H1 (cell line): Measurements from ENCODE around the gene ACAP3. TPM values are rescaled to one million over a fixed set of nuclear protein-coding genes. Genes with fewer than 3 reads are reported as not detected.

Experiments
- CTCF ChIA-PET: fragments of 300-600 bp; sonication (Branson Sonifier 250); formaldehyde crosslinking; loops from one replicate; lab custom pipeline; 2021; ENCODE audit not compliant: partially characterized antibody; lab: Charles Lee
- POLR2A ChIA-PET: fragments of 300-600 bp; sonication (Branson Sonifier 250); formaldehyde crosslinking; loops from one replicate; lab custom pipeline; 2021; ENCODE audit warnings: inconsistent platforms; ENCODE audit not compliant: partially characterized antibody; lab: Charles Lee
- DNase-seq, 2 experiments: peaks; one replicate each; pipeline versions ENCODE4 v3.0.0 to v3.0.0-alpha.2; 2010 to 2022; ENCODE audit warnings: low spot score in 2 of 2, low read depth in 1 of 2, mixed read lengths in 1 of 2
- FAIRE-seq: peaks from 2 replicates; lab custom pipeline; 2011; peaks lifted over from hg19 to GRCh38; lab: Jason Lieb, UNC
- H2AFZ ChIP-seq: 2 replicates; pipeline ENCODE4 v1.8.1; 2012; ENCODE audit warnings: low read length, inconsistent platforms
- H2AK5ac ChIP-seq: 2 replicates; pipeline ENCODE4 v1.6.1; 2013; ENCODE audit warnings: low read depth, low read length
- H2BK120ac ChIP-seq: replicated peaks from 2 replicates; pipeline ENCODE3; 2013; ENCODE audit warnings: low read depth, low read length, inconsistent platforms
- H2BK12ac ChIP-seq: 2 replicates; pipeline ENCODE4 v1.6.1; 2013; ENCODE audit warnings: low read depth, low read length
- H2BK15ac ChIP-seq: 2 replicates; pipeline ENCODE4 v1.6.1; 2013; ENCODE audit warnings: low read length
- H2BK20ac ChIP-seq: 2 replicates; pipeline ENCODE4 v1.6.1; 2013; ENCODE audit warnings: low read length
- H2BK5ac ChIP-seq: 2 replicates; pipeline ENCODE4 v1.6.1; 2013; ENCODE audit warnings: low read depth, low read length
- H3K14ac ChIP-seq: 2 replicates; pipeline ENCODE4 v1.6.1; 2013; ENCODE audit warnings: inconsistent platforms; ENCODE audit not compliant: insufficient read length
- H3K18ac ChIP-seq: 2 replicates; pipeline ENCODE4 v1.6.1; 2013; ENCODE audit warnings: low read length; ENCODE audit errors: extremely low read depth
- H3K23ac ChIP-seq: 2 replicates; pipeline ENCODE4 v1.6.1; 2013; ENCODE audit warnings: inconsistent platforms; ENCODE audit not compliant: insufficient read length
- H3K23me2 ChIP-seq: 2 replicates; pipeline ENCODE4 v1.6.1; 2013; ENCODE audit warnings: low read depth, low read length
- H3K27ac ChIP-seq: 2 replicates; pipeline ENCODE4 v1.6.1; 2011; ENCODE audit warnings: low read depth, low read length, inconsistent platforms
- H3K27me3 ChIP-seq, 4 experiments: replicated peaks in 1 of 4; 1 replicate in 1 of 4; 2 replicates in 3 of 4; pipeline versions ENCODE4 v1.6.1 to v1.8.1; 2011 to 2013; ENCODE audit warnings: low read length in 3 of 4, mild to moderate bottlenecking in 3 of 4, inconsistent platforms in 2 of 4, mixed read lengths in 2 of 4, moderate library complexity in 1 of 4; ENCODE audit not compliant: control insufficient read depth in 3 of 4, insufficient read depth in 3 of 4; ENCODE audit errors: extremely low read depth in 1 of 4
- H3K36me3 ChIP-seq, 4 experiments: 2 replicates each; pipeline versions ENCODE4 v1.6.1 to v1.8.1; 2011 to 2013; ENCODE audit warnings: mild to moderate bottlenecking in 4 of 4, low read length in 3 of 4, moderate library complexity in 2 of 4, control low read depth in 1 of 4, inconsistent platforms in 1 of 4; ENCODE audit not compliant: insufficient read depth in 4 of 4, control insufficient read depth in 2 of 4
- H3K4ac ChIP-seq: replicated peaks from 2 replicates; pipeline ENCODE3; 2013; ENCODE audit warnings: low read length, low read depth, mixed read lengths, inconsistent platforms; ENCODE audit not compliant: insufficient read length
- H3K4me1 ChIP-seq, 4 experiments: replicated peaks in 1 of 4; 1 replicate in 1 of 4; 2 replicates in 3 of 4; pipeline versions ENCODE4 v1.6.1 to v1.8.1; 2011 to 2013; ENCODE audit warnings: low read length in 3 of 4, inconsistent platforms in 2 of 4, mixed read lengths in 1 of 4; ENCODE audit not compliant: insufficient read depth in 4 of 4, control insufficient read depth in 3 of 4
- H3K4me2 ChIP-seq, 2 experiments: 2 replicates each; pipeline versions ENCODE4 v1.6.1 to v1.8.1; 2011 to 2013; ENCODE audit warnings: low read depth in 2 of 2, low read length in 2 of 2, control low read depth in 1 of 2, inconsistent platforms in 1 of 2, mild to moderate bottlenecking in 1 of 2; ENCODE audit not compliant: insufficient read depth in 1 of 2
- H3K4me3 ChIP-seq, 4 experiments: fragments of 200-600, 300-600 bp in 1 of 4; sonication (generic), shearing (Covaris generic), sonication (Bioruptor Twin) in 1 of 4; 2 replicates each; pipeline versions ENCODE4 v1.5.1 to v1.8.1; 2011 to 2016; ENCODE audit warnings: low read length in 4 of 4, low read depth in 3 of 4, control low read depth in 2 of 4, inconsistent platforms in 2 of 4, mild to moderate bottlenecking in 2 of 4, mixed read lengths in 1 of 4, moderate library complexity in 1 of 4; ENCODE audit not compliant: insufficient read depth in 2 of 4; ENCODE audit errors: extremely low read depth in 1 of 4
- H3K56ac ChIP-seq: replicated peaks from 2 replicates; pipeline ENCODE3; 2013; ENCODE audit warnings: low read depth, mild to moderate bottlenecking, mixed read lengths, low read length, inconsistent platforms; ENCODE audit not compliant: insufficient read length
- H3K79me1 ChIP-seq: 2 replicates; pipeline ENCODE4 v1.6.1; 2013; ENCODE audit warnings: low read depth, low read length, control low read depth
- H3K79me2 ChIP-seq, 2 experiments: 2 replicates each; pipeline versions ENCODE4 v1.6.1 to v1.8.1; 2012 to 2013; ENCODE audit warnings: low read length in 2 of 2, mild to moderate bottlenecking in 2 of 2, inconsistent platforms in 1 of 2; ENCODE audit not compliant: insufficient read depth in 2 of 2, control insufficient read depth in 1 of 2
- H3K9ac ChIP-seq, 4 experiments: replicated peaks in 1 of 4; 1 replicate in 1 of 4; 2 replicates in 3 of 4; pipeline versions ENCODE4 v1.6.1 to v1.8.1; 2011 to 2013; ENCODE audit warnings: low read depth in 3 of 4, low read length in 3 of 4, control low read depth in 2 of 4, mild to moderate bottlenecking in 2 of 4, moderate library complexity in 2 of 4, inconsistent platforms in 1 of 4; ENCODE audit errors: extremely low read depth in 1 of 4
- H3K9me3 ChIP-seq, 2 experiments: 2 replicates each; pipeline versions ENCODE4 v1.6.1 to v1.8.1; 2012 to 2013; ENCODE audit warnings: mild to moderate bottlenecking in 2 of 2, moderate library complexity in 2 of 2, control low read depth in 1 of 2, inconsistent platforms in 1 of 2, low read depth in 1 of 2, low read length in 1 of 2, mixed read lengths in 1 of 2; ENCODE audit not compliant: insufficient read depth in 2 of 2
- H4K20me1 ChIP-seq, 2 experiments: replicated peaks in 1 of 2; 2 replicates each; pipeline versions ENCODE3 to v1.8.1; 2011 to 2013; ENCODE audit warnings: inconsistent platforms in 2 of 2, low read length in 2 of 2, mild to moderate bottlenecking in 1 of 2; ENCODE audit not compliant: insufficient read depth in 2 of 2, control insufficient read depth in 1 of 2
- H4K5ac ChIP-seq: 2 replicates; pipeline ENCODE4 v1.6.1; 2013; ENCODE audit warnings: low read length, low read depth, mixed read lengths, inconsistent platforms; ENCODE audit not compliant: insufficient read length
- H4K8ac ChIP-seq: 2 replicates; pipeline ENCODE4 v1.8.0; 2013; ENCODE audit warnings: mild to moderate bottlenecking, moderate library complexity, low read length, inconsistent platforms; ENCODE audit not compliant: insufficient read depth; ENCODE audit errors: extremely low read depth
- H4K91ac ChIP-seq: replicated peaks from 2 replicates; pipeline ENCODE3; 2013; ENCODE audit warnings: low read length, mixed read lengths, inconsistent platforms; ENCODE audit not compliant: insufficient read length
- CEBPB ChIP-seq: IDR thresholded peaks from 2 replicates; pipeline ENCODE4 v1.6.1; 2012; ENCODE audit warnings: low read depth, low read length
- KDM4A ChIP-seq: IDR thresholded peaks from one replicate; pipeline ENCODE4 v1.7.1; 2012; ENCODE audit warnings: low read depth, mild to moderate bottlenecking, moderate library complexity, low read length, inconsistent platforms; ENCODE audit not compliant: severe bottlenecking
- RFX5 ChIP-seq: IDR thresholded peaks from 2 replicates; pipeline ENCODE4 v1.6.1; 2011; ENCODE audit warnings: low read depth, low read length, improper control_type of control experiment, borderline replicate concordance
- SIN3A ChIP-seq, 2 experiments: IDR thresholded peaks in 1 of 2; conservative IDR thresholded peaks in 1 of 2; 2 replicates each; pipeline ENCODE4 v1.6.1; 2011 to 2012; ENCODE audit warnings: low read length in 2 of 2, improper control_type of control experiment in 1 of 2, low read depth in 1 of 2, mild to moderate bottlenecking in 1 of 2
- YY1 ChIP-seq: IDR thresholded peaks from 2 replicates; pipeline ENCODE4 v1.6.1; 2011; ENCODE audit warnings: low read depth, mild to moderate bottlenecking, low read length
- WGBS, 2 experiments: shearing (Covaris generic) in 1 of 2; methylation state at CpG; one replicate each; pipeline versions ENCODE4 v1.1.6 to v1.1.7; 2013 to 2015; ENCODE audit warnings: low lambda C conversion rate in 2 of 2, mixed read lengths in 2 of 2, inconsistent platforms in 1 of 2, low coverage in 1 of 2, missing lambda C conversion rate in 1 of 2; ENCODE audit not compliant: insufficient replicate concordance in 2 of 2, insufficient coverage in 1 of 2, insufficient read length in 1 of 2; ENCODE audit errors: extremely low coverage in 1 of 2, missing lambda C conversion rate in 1 of 2; 5-methylcytosine and 5-hydroxymethylcytosine counted together
- polyA plus RNA-seq, 7 experiments: library from polyadenylated mRNA; depleted of rRNA in 3 of 7; stranded (reverse) in 5 of 7; unstranded in 2 of 7; fragments of >200 nt in 5 of 7; fragments of 200-250 nt in 2 of 7; gene quantifications; 1 replicate in 5 of 7; 2 replicates in 1 of 7; 4 replicates in 1 of 7; pipeline versions ENCODE4 v1.2.1 to v1.2.3, GENCODE V29; 2011 to 2013; ENCODE audit warnings: missing spikeins in 2 of 7, mixed read lengths in 2 of 7
- total RNA-seq: library from RNA; stranded (reverse); fragmentation: NEBNext Ultra II Directional; extraction: Animal tissue kit (Norgen Biotek cat#: 25700); gene quantifications from 2 replicates; pipeline ENCODE4 v1.2.1, GENCODE V29; 2021
- TF ChIP-seq, protein P1 (sequence below): IDR thresholded peaks from 2 replicates; pipeline ENCODE4 v1.6.1; 2012; ENCODE audit warnings: inconsistent platforms

ACAP3 gene
- total and polyA plus RNA-seq, 2 of the 8 experiments (the other 6 are each of a cell fraction or from before 2014, with no cell fraction given), result 14.8 to 28.3 TPM

DNA sequence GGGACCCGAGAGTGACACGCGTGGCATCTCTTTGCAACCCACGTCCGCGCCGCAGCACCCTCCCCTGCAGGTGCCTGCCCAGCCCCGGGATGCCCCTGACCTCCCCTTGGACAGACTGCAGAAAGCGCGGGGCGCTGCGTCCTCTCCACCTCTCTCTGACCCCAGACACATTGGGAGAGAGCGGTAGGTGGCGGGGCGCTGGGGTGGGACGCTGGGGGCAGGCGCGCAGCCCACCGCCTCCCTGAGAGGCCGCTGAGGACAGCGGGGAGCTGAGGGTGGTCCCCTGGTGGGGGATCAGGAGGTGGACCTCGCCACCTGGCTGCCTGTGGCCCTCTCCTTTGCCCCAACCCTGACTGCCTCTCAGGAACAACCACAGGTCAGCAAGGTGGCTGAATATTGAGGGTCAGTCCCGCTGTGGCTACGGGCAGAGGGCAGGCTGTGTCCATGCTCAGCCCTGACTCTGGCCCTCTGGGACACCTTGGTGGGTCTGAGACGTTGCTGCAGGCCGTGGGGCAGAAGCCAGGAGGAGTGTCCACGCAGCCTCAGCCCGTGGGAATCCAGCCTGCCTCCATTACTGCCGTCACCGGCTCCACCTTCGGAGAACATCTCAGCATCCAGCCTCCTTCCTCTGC is 33.3 kb downstream of the ACAP3 start:
- Histone ChIP-seq H3K4me2 (peak overlapping the region; percentile 81 to 83), H3K9me3 (no peaks in the 10 kb centered on the region), H2BK20ac (no peak overlapping the region), H3K14ac (no peak overlapping the region), H4K5ac (no peak overlapping the region), H3K79me2 (peaks cover 12 to 40% of the 10 kb centered on the region in 2 experiments; a peak in 3 of 4 replicates)
- FAIRE-seq (no peak), DNase-seq (no peak)
- TF ChIP-seq YY1 (no peak), RFX5 (no peak), SIN3A (conservative IDR thresholded peaks at IDR 0.05 in 1 of 2, IDR thresholded peaks at IDR 0.05 in 1 of 2; ENCODE audit: low read depth in 1 of 2, low read length in 2 of 2) (peak in 1 of 2 experiments; percentile 10; a peak in 1 of 4 replicates), CEBPB (no peak), KDM4A (peak; percentile 35)
- TF ChIP-seq, protein P1, sequence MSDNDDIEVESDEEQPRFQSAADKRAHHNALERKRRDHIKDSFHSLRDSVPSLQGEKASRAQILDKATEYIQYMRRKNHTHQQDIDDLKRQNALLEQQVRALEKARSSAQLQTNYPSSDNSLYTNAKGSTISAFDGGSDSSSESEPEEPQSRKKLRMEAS, result 0 out of 2 replicates have a peak, but pooled peaks have one; percentile 1
- TF ChIP-seq, all 59 proteins: peak for 3
- peak overlapping the region; percentile 54 for H4K8ac ChIP-seq
- H3K79me1 ChIP-seq, result peaks cover 19% of the 10 kb centered on the region
- no peak overlapping the region for H3K27ac ChIP-seq
- H3K23ac ChIP-seq, result no peak overlapping the region
- POLR2A ChIA-PET, result interaction anchor here (0.7 to 3.0 kb wide), 5 partner anchors 11 to 130 kb away, joined by 3 to 12 read pairs (median 5); no protein-coding TSS in a partner anchor
- peaks cover 12% of the 10 kb centered on the region; the same call in 1 of the 2 replicates for H3K23me2 ChIP-seq
- H3K36me3 ChIP-seq, result no peaks in the 10 kb centered on the region
- H4K91ac ChIP-seq, result peak overlapping the region; percentile 22
- H3K4ac ChIP-seq, result peak overlapping the region; percentile 75
- no peaks in the 10 kb centered on the region; a peak in 1 of 7 replicates for H3K27me3 ChIP-seq
- 0 out of 2 replicates have a peak overlapping the region, but pooled peaks have one; percentile 7 for H2BK15ac ChIP-seq
- peak overlapping the region; percentile 37 to 99 (median 48) for H3K4me3 ChIP-seq
- no peak overlapping the region for H2BK120ac ChIP-seq
- H2AK5ac ChIP-seq, result no peak overlapping the region
- H2AFZ ChIP-seq, result peak overlapping the region; percentile 9; the same call in 1 of the 2 replicates
- peak overlapping the region; percentile 18; the same call in 1 of the 2 replicates for H2BK12ac ChIP-seq
- H4K20me1 ChIP-seq, result peaks cover 20 to 22% of the 10 kb centered on the region in 2 experiments
- CTCF ChIA-PET, result interaction anchor here (1.4 to 1.7 kb wide), 2 partner anchors 10 to 17 kb away, joined by 5 to 6 read pairs; no protein-coding TSS in a partner anchor
- peak overlapping the region in 1 of 4 experiments; percentile 23; a peak in 2 of 7 replicates for H3K9ac ChIP-seq
- H3K18ac ChIP-seq, result peak overlapping the region; percentile 5; the same call in 1 of the 2 replicates
- no peak overlapping the region for H2BK5ac ChIP-seq
- 66% methylated on average over 11 of the region's 31 CpGs; no CpG with 5 or more reads in 1 of the 2 experiments for WGBS, 2 experiments
- H3K56ac ChIP-seq, result peak overlapping the region; percentile 3
- H3K4me1 ChIP-seq, result peaks cover 0 to 17% (median 8%) of the 10 kb centered on the region in 4 experiments; a peak in 5 of 7 replicates
